Measurements from ENCODE around the gene ATRN.

ATRN gene

DNA sequence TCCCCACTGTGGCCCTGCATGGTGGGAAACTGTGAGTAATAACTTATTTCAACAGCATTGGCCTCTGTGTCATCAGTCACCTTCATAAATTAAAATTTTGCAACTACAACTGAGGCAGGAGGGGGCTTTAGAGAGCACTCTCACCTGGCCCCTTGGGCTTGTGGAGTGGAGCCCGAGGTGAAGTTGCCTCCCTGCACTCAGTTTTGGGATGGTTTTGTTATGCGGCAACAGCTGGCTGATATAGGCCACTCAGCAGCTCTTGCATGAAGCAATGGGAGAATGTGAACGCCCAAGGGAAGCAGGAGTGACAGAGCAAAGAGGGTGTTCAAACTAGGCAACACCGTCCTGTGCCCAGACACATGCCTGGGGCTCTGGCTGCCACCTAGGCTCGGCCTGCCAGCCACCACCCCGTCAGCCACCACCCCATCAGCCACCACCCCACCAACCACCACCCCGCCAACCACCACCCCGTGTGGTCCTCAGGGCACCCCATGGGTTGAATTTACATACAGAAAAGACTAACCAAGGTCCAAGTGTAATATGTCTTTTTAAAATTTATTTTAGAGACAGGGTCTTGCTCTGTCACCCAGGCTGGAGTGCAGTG, 196.7 kb downstream of the ATRN start:
- TF ChIP-seq, protein P1, sequence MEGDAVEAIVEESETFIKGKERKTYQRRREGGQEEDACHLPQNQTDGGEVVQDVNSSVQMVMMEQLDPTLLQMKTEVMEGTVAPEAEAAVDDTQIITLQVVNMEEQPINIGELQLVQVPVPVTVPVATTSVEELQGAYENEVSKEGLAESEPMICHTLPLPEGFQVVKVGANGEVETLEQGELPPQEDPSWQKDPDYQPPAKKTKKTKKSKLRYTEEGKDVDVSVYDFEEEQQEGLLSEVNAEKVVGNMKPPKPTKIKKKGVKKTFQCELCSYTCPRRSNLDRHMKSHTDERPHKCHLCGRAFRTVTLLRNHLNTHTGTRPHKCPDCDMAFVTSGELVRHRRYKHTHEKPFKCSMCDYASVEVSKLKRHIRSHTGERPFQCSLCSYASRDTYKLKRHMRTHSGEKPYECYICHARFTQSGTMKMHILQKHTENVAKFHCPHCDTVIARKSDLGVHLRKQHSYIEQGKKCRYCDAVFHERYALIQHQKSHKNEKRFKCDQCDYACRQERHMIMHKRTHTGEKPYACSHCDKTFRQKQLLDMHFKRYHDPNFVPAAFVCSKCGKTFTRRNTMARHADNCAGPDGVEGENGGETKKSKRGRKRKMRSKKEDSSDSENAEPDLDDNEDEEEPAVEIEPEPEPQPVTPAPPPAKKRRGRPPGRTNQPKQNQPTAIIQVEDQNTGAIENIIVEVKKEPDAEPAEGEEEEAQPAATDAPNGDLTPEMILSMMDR (IDR thresholded peaks at IDR 0.05; ENCODE audit: low read depth, low read length, missing control alignments), result no peak
- no peak overlapping the region for H3K4me3 ChIP-seq (replicated peaks; ENCODE audit: low read depth, low read length)
- DNase-seq (ENCODE audit: extremely low read depth, low read depth), result no peak

DNA sequence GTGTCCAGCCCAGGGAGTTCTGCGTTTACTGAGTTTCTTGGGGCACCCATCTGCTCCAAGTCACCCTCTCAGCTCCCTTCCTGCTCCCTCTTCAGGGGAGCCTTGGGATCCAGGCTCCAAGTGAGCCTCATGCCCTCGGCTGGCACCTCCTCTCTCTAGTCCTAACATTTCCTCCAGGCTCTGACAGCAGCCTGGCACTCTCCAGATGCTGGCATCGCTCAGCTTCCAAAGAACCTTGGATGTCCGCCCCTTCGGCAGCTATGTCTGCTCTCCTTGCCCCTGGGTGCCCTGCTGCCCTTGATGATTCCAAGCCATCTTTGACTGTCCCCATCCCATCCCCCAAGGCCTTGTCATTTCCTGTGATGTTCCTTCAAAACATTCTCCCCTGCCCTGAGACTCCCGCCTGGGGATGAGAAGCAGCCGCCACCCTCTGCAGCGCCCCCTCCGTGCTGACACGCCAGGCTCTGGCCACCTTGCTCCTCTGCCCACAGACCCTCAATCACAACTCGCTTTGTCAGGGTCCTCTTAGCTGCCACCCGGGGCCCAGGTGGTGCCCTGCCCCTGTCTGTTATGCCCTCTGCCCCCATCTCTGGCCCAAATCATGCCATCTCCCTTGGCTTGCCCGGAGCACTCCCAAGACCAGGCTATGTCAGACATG, 199.0 kb downstream of the ATRN start:
- TF ChIP-seq, protein P1 (IDR thresholded peaks at IDR 0.05; ENCODE audit: low read depth, low read length, missing control alignments), result no peak
- no peak overlapping the region for H3K4me3 ChIP-seq (replicated peaks; ENCODE audit: low read depth, low read length)
- DNase-seq (ENCODE audit: extremely low read depth, low read depth), result no peak

DNA sequence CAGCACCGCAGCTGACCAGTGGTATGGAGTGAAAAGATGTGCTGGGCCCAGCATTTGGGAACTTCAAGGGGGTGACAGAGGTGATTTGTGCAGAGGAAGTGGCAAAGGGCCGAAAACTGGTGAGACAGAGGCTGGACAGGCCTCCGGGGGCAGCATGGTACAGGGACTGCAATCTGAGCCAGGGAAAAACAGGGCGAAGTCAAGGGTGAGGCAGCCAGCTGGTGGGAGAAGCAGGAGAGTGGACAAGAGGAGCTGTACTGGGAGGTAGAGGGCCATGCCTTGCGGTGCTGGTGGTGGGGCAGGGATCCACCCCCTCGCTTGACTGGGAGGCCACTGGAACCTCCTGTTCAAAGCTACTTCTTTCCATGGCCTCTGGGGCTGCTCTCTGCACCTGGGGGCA, 199.7 kb downstream of the ATRN start:
- TF ChIP-seq, protein P1 (IDR thresholded peaks at IDR 0.05; ENCODE audit: low read depth, low read length, missing control alignments), result no peak
- H3K4me3 ChIP-seq (replicated peaks; ENCODE audit: low read depth, low read length), result no peak overlapping the region
- no peak for DNase-seq (ENCODE audit: extremely low read depth, low read depth)

DNA sequence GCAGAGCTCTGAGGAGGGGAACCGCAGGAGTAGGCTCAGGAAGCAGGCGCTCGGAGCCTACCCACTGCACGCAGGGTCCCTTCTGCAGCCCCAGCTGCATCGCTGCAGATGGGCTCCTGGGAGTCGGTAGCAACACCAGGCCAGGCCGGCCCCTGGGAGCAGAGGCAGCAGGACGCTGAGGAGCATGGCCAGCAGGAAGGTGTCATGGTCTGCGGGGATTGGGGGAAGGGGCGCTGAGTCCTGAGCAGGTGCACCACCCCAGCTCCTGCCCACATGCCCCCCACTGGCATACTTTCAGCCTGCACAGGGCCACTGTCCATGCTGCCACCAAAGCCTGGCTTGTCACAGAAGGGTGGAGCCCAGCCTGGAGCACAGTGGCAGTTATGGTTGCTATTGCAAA, 200.1 kb downstream of the ATRN start:
- H3K4me3 ChIP-seq (replicated peaks; ENCODE audit: low read depth, low read length), result no peak overlapping the region
- no peak for DNase-seq (ENCODE audit: extremely low read depth, low read depth)
- TF ChIP-seq, protein P1 (IDR thresholded peaks at IDR 0.05; ENCODE audit: low read depth, low read length, missing control alignments), result no peak

DNA sequence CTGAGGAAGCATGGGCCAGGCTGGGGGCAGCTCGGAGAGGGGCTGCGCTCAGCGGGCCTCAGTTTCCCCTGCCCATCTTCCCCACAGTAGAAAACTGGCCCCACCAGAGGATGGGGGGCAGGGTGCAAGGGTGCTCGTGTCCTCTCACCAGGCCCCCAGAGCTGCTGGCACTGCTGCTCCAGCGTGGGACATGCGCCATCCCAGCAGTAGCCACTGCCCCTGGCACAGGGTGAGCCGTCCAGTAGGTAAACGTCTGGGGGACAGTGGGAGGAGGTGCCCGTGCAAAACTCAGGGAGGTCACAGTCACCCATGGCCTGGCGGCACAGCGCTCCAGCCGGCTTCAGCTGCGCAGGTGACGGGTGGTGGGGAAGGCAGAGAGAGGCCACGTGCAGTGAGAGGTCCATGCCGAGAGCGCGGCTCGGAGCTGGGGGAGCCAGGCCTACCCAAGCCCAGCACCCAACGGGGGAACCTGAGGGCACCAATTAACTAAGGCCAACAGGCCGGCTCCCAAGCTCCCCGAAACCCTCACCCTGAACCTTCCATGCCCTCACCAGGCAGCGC, 201.2 kb downstream of the ATRN start:
- TF ChIP-seq, protein P1 (IDR thresholded peaks at IDR 0.05; ENCODE audit: low read depth, low read length, missing control alignments), result no peak
- no peak for DNase-seq (ENCODE audit: extremely low read depth, low read depth)
- H3K4me3 ChIP-seq (replicated peaks; ENCODE audit: low read depth, low read length), result no peak overlapping the region

DNA sequence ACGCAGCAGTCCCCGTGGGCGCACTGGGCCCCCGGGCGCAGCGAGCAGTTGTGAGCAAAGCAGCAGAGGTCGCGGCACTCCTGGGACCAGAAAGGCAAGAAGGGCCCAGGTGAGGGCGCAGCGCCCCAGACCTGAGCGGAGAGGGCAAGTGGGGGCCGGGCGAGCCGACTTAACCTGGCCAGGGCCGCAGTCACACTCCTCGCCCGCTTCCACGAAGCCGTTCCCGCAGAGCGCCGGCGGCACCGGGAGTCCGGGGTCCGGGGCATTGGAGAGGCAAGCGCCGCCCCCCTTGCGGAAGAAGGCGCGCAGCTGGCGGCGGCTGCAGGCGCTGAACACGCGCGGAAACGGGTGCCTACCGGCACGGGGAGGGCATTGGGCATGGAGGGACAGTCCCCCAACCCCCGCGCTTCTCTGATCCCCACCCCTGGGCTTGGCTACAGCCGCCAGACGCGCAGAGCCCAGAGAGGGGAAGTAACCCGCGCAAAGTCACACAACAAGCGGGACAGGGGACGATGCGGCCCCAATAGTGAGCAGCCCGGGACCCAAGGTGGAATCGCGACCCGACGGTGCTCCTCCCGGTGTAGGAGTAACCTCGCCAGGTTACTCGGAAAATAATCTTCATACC, 201.8 kb downstream of the ATRN start:
- H3K4me3 ChIP-seq (replicated peaks; ENCODE audit: low read depth, low read length), result no peak overlapping the region
- no peak for DNase-seq (ENCODE audit: extremely low read depth, low read depth)

More for the DNA sequence above, 201.8 kb downstream of the ATRN start:
- TF ChIP-seq, protein P1 (IDR thresholded peaks at IDR 0.05; ENCODE audit: low read depth, low read length, missing control alignments), result no peak

All from HFF-Myc (cell line).